Measurements from ENCODE around the gene KANK4. TPM values are rescaled to one million over a fixed set of nuclear protein-coding genes. Genes with fewer than 3 reads are reported as not detected.

Gene KANK4
- total and polyA plus RNA-seq, 2 of the 4 experiments (the other 2 are of a cell fraction): not detected

DNA sequence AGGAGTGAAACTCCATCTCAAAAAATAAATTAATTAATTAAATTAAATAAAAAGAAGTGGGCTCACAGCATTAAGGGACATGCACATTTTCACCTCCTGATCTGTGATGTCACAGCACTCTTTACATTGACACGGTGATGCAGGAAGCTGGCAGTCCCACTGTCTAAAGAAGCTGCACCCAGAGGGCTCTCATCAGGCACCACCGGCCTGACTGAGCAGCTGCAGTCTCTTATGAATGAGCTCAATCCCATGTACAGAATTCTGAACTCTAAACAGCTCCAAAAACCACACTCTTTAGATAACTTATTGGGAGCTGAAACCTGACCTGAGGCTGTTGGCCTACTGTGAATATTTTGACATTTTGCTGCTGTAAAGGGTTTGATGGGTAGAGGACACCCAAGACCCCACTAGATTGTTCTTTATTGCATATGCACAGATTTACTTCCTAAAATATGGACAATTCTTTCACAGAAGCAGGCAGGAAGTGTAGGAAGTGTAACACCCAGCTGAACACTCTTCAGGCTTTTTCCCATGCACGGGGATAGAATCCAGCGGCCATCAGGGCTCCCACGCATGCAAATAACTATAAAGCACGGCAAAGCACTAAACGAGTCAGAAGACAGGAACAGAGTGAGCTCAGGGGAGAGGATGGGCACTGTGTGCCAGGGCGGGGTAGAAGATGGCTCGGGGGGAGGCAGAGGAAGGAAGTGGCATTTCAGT is 78.4 kb downstream of the KANK4 start:
- Histone ChIP-seq H3K27me3 (ENCODE audit: control insufficient read depth, insufficient read depth, low read length) (no peaks in the 10 kb centered on the region), H3K4me1 (ENCODE audit: control insufficient read depth, insufficient read depth, low read length) (no peaks in the 10 kb centered on the region), H3K9me1 (ENCODE audit: insufficient read depth, low read length) (no peaks in the 10 kb centered on the region), H4K91ac (ENCODE audit: insufficient read depth, low read depth, low read length) (no peak overlapping the region), H3K23ac (ENCODE audit: low read depth, low read length) (no peak overlapping the region), H3K9me3 (ENCODE audit: control insufficient read depth, insufficient read depth, low read length) (peaks cover 4% of the 10 kb centered on the region; the same call in 1 of the 2 replicates), H3K18ac (ENCODE audit: low read depth, low read length) (no peak overlapping the region), H2AK9ac (replicated peaks; ENCODE audit: low read depth, low read length, poor library complexity) (no peak overlapping the region), H2BK5ac (ENCODE audit: low read depth, low read length, poor library complexity, severe bottlenecking) (no peak overlapping the region), H2AFZ (replicated peaks; ENCODE audit: low read length, poor library complexity) (no peak overlapping the region), H2BK20ac (ENCODE audit: low read depth, low read length) (no peak overlapping the region), H3K14ac (replicated peaks; ENCODE audit: low read depth, low read length) (no peak overlapping the region), H3K56ac (ENCODE audit: extremely low read depth, insufficient read depth, low read length) (no peak overlapping the region), H3K27ac (ENCODE audit: insufficient read depth, low read length) (no peak overlapping the region), H3K79me1 (ENCODE audit: low read depth in 1 of 2, low read length in 2 of 2) (no peaks in the 10 kb centered on the region), H4K5ac (ENCODE audit: low read depth, low read length) (no peak overlapping the region), H2AK5ac (ENCODE audit: low read depth, low read length) (no peak overlapping the region), H3K4ac (ENCODE audit: low read depth, low read length) (no peak overlapping the region), H3K4me3 (ENCODE audit: insufficient read depth, low read depth, low read length) (no peak overlapping the region), H2BK120ac (ENCODE audit: low read depth, low read length) (no peak overlapping the region), H4K8ac (ENCODE audit: low read depth in 2 of 2, low read length in 2 of 2) (no peak overlapping the region), H2BK15ac (ENCODE audit: low read depth, low read length) (no peak overlapping the region), H3K9ac (ENCODE audit: low read depth, low read length) (no peak overlapping the region), H3K4me2 (ENCODE audit: low read depth, low read length) (no peak overlapping the region), H3K36me3 (ENCODE audit: control insufficient read depth, insufficient read depth, low read length) (no peaks in the 10 kb centered on the region), H4K20me1 (ENCODE audit: insufficient read depth, low read length) (no peaks in the 10 kb centered on the region)
- BruUV-seq (replicated peaks): no TSS peak
- intact Hi-C loops (cut with micrococcal nuclease) (no loop called here), in situ Hi-C loops (cut with MboI; ENCODE audit: low sequenced_read_pairs) (no loop called here), dilution Hi-C loops (cut with HindIII; ENCODE audit: low sequenced_read_pairs, unreplicated experiment) (no loop called here)
- POLR2A ChIA-PET (ENCODE audit: unreplicated experiment): no interaction called here
- 33% methylated on average over 1 of the region's 9 CpGs; no CpG with 5 or more reads in 1 of the 2 experiments for WGBS, 2 experiments (ENCODE audit: extremely low coverage in 2 of 2, insufficient read length in 1 of 2)
- TF ChIP-seq MAFK (IDR thresholded peaks at IDR 0.05; ENCODE audit: low read depth, low read length): no peak
- TF ChIP-seq CEBPB (IDR thresholded peaks at IDR 0.05; ENCODE audit: low read depth, low read length): no peak
- no peak for TF ChIP-seq RCOR1 (IDR thresholded peaks at IDR 0.05; ENCODE audit: insufficient replicate concordance, low read length)
- TF ChIP-seq SMC3 (IDR thresholded peaks at IDR 0.05; ENCODE audit: low read depth, low read length): no peak
- TF ChIP-seq, protein P1, sequence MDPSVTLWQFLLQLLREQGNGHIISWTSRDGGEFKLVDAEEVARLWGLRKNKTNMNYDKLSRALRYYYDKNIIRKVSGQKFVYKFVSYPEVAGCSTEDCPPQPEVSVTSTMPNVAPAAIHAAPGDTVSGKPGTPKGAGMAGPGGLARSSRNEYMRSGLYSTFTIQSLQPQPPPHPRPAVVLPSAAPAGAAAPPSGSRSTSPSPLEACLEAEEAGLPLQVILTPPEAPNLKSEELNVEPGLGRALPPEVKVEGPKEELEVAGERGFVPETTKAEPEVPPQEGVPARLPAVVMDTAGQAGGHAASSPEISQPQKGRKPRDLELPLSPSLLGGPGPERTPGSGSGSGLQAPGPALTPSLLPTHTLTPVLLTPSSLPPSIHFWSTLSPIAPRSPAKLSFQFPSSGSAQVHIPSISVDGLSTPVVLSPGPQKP (IDR thresholded peaks at IDR 0.05; ENCODE audit: borderline replicate concordance, low read depth, low read length): no peak
- no peak for TF ChIP-seq CHD1 (IDR thresholded peaks at IDR 0.05; ENCODE audit: low read depth, low read length)
- TF ChIP-seq MXI1 (IDR thresholded peaks at IDR 0.05; ENCODE audit: borderline replicate concordance, low read depth, low read length): no peak
- TF ChIP-seq RFX5 (IDR thresholded peaks at IDR 0.05; ENCODE audit: low read depth, low read length): no peak
- TF ChIP-seq NFE2L2 (IDR thresholded peaks at IDR 0.05; ENCODE audit: low read depth, low read length): no peak
- no peak for TF ChIP-seq POLR2A (IDR thresholded peaks at IDR 0.05; ENCODE audit: low read depth, low read length)
- no peak for TF ChIP-seq FOS (IDR thresholded peaks at IDR 0.05; ENCODE audit: low read depth, low read length)
- no peak for TF ChIP-seq RAD21 (IDR thresholded peaks at IDR 0.05; ENCODE audit: low read length)
- TF ChIP-seq, protein P2, sequence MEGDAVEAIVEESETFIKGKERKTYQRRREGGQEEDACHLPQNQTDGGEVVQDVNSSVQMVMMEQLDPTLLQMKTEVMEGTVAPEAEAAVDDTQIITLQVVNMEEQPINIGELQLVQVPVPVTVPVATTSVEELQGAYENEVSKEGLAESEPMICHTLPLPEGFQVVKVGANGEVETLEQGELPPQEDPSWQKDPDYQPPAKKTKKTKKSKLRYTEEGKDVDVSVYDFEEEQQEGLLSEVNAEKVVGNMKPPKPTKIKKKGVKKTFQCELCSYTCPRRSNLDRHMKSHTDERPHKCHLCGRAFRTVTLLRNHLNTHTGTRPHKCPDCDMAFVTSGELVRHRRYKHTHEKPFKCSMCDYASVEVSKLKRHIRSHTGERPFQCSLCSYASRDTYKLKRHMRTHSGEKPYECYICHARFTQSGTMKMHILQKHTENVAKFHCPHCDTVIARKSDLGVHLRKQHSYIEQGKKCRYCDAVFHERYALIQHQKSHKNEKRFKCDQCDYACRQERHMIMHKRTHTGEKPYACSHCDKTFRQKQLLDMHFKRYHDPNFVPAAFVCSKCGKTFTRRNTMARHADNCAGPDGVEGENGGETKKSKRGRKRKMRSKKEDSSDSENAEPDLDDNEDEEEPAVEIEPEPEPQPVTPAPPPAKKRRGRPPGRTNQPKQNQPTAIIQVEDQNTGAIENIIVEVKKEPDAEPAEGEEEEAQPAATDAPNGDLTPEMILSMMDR (conservative IDR thresholded peaks at IDR 0.05; ENCODE audit: low read depth, low read length): no peak
- TF ChIP-seq, protein P3, sequence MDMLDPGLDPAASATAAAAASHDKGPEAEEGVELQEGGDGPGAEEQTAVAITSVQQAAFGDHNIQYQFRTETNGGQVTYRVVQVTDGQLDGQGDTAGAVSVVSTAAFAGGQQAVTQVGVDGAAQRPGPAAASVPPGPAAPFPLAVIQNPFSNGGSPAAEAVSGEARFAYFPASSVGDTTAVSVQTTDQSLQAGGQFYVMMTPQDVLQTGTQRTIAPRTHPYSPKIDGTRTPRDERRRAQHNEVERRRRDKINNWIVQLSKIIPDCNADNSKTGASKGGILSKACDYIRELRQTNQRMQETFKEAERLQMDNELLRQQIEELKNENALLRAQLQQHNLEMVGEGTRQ (IDR thresholded peaks at IDR 0.05; ENCODE audit: low read depth, low read length): no peak
- no peak for TF ChIP-seq MAZ (IDR thresholded peaks at IDR 0.05; ENCODE audit: borderline replicate concordance, low read depth, low read length)
- TF ChIP-seq BHLHE40 (IDR thresholded peaks at IDR 0.05; ENCODE audit: low read depth, low read length): no peak
- no peak for ATAC-seq (ENCODE audit: low read depth)
- CTCF ChIA-PET: interaction anchor here (0.6 kb wide), 1 partner anchor 67 kb away, joined by 5 read pairs; no protein-coding TSS in a partner anchor
- DNase-seq: no peak

All from IMR-90 (cell line).